Breast epithelium (tissue), 4 donors: ENCODE results near the gene KCND2. TPM values are rescaled to one million over a fixed set of nuclear protein-coding genes. Genes with fewer than 3 reads are reported as not detected.

Experiments
- DNase-seq, 2 donors: peaks; one replicate each; pipeline ENCODE4 v3.0.0-alpha.2; 2019; ENCODE audit warnings: low spot score in 2 of 2
- H3K27ac ChIP-seq, 2 donors: fragments of 200-600 bp; sonication (generic) in 1 of 2; one replicate each; pipeline ENCODE4 v1.5.1; 2016 to 2019; ENCODE audit warnings: mild to moderate bottlenecking in 1 of 2
- H3K27me3 ChIP-seq, 2 donors: fragments of 200-600 bp; sonication (generic) in 1 of 2; one replicate each; pipeline versions ENCODE4 v1.5.1 to v1.6.0; 2017 to 2019; ENCODE audit warnings: control low read depth in 1 of 2, mild to moderate bottlenecking in 1 of 2
- H3K36me3 ChIP-seq: fragments of 200-600 bp; one replicate; pipeline ENCODE4 v1.5.1; 2019
- H3K4me1 ChIP-seq, 2 donors: fragments of 200-600 bp; sonication (generic); one replicate each; pipeline ENCODE4 v1.5.1; 2016 to 2019; ENCODE audit warnings: control low read depth in 1 of 2
- H3K4me3 ChIP-seq, 3 donors: fragments of 200-600 bp; sonication (generic); 1 replicate in 2 of 3; 2 replicates in 1 of 3; pipeline ENCODE4 v1.5.1; 2016 to 2019; ENCODE audit warnings: mild to moderate bottlenecking in 3 of 3, moderate library complexity in 2 of 3
- H3K9me3 ChIP-seq, 2 donors: fragments of 200-600 bp; sonication (generic) in 1 of 2; one replicate each; pipeline ENCODE4 v1.5.1; 2016 to 2019; ENCODE audit warnings: control low read depth in 1 of 2
- CTCF ChIP-seq, 3 donors: fragments of 450-650 bp; IDR thresholded peaks; one replicate each; pipeline ENCODE4 v1.5.1; 2016 to 2017; ENCODE audit warnings: antibody characterized with exemption in 3 of 3, mild to moderate bottlenecking in 3 of 3, moderate library complexity in 3 of 3
- POLR2A ChIP-seq: fragments of 450-650 bp; IDR thresholded peaks from one replicate; pipeline ENCODE4 v1.6.1; 2016; ENCODE audit warnings: antibody characterized with exemption, mild to moderate bottlenecking, moderate library complexity
- POLR2AphosphoS5 ChIP-seq, 3 donors: sonication (generic); formaldehyde crosslinking; IDR thresholded peaks; one replicate each; pipeline ENCODE4 v1.6.1; 2017; ENCODE audit warnings: antibody characterized with exemption in 3 of 3
- intact Hi-C: fragments of 100-400 bp; cut with DNase I; formaldehyde crosslinking; loops from one replicate; pipeline ENCODE4 v1.15.1; 2023; ENCODE audit warnings: low total_unique reads
- total RNA-seq, 3 donors: library from RNA; depleted of rRNA; stranded (reverse); fragments of >200 nt; gene quantifications; one replicate each; pipeline ENCODE4 v1.1.0, GENCODE V29; 2016

KCND2 gene
- total RNA-seq, 3 donors from 2014 or later, result 1.9 to 3.6 (median 2.6) TPM

- no peak for DNase-seq
- H3K4me1 ChIP-seq, result no peaks in the 10 kb centered on the region
- no peak overlapping the region for H3K27ac ChIP-seq
- intact Hi-C loops, result no loop called here
- no peaks in the 10 kb centered on the region for H3K27me3 ChIP-seq
- H3K9me3 ChIP-seq, result no peaks in the 10 kb centered on the region
- no peak overlapping the region for H3K4me3 ChIP-seq
- no peak for TF ChIP-seq POLR2A
- no peak for TF ChIP-seq CTCF (IDR thresholded peaks at IDR 0.05)
- TF ChIP-seq POLR2AphosphoS5 (IDR thresholded peaks at IDR 0.05), result no peak
- peaks cover 3% of the 10 kb centered on the region for H3K36me3 ChIP-seq
Observed at GRCh38 chr7:120404042-120404441, 131.1 kb downstream of the KCND2 start.

- TF ChIP-seq CTCF (IDR thresholded peaks at IDR 0.05) (no peak), POLR2AphosphoS5 (IDR thresholded peaks at IDR 0.05) (no peak), POLR2A (no peak)
- H3K27ac ChIP-seq, result no peak overlapping the region
- DNase-seq, result no peak
- H3K4me3 ChIP-seq, result no peak overlapping the region
- no peaks in the 10 kb centered on the region for H3K27me3 ChIP-seq
- H3K36me3 ChIP-seq, result peaks cover 3% of the 10 kb centered on the region
- no peaks in the 10 kb centered on the region for H3K9me3 ChIP-seq
- intact Hi-C loops, result no loop called here
- no peaks in the 10 kb centered on the region for H3K4me1 ChIP-seq
Observed at GRCh38 chr7:120405652-120406051, 132.7 kb downstream of the KCND2 start.

GRCh38 chr7:120407010-120407409 is 134.0 kb downstream of the KCND2 start:
- Histone ChIP-seq H3K27ac (no peak overlapping the region), H3K9me3 (no peaks in the 10 kb centered on the region), H3K27me3 (no peaks in the 10 kb centered on the region), H3K4me1 (no peaks in the 10 kb centered on the region), H3K36me3 (peaks cover 3% of the 10 kb centered on the region), H3K4me3 (no peak overlapping the region)
- DNase-seq, result no peak
- TF ChIP-seq POLR2AphosphoS5 (IDR thresholded peaks at IDR 0.05) (no peak), POLR2A (no peak), CTCF (IDR thresholded peaks at IDR 0.05) (no peak)
- intact Hi-C loops, result no loop called here

GRCh38 chr7:120412139-120413050 is 139.4 kb downstream of the KCND2 start:
- intact Hi-C loops, result no loop called here
- Histone ChIP-seq H3K4me1 (no peaks in the 10 kb centered on the region), H3K36me3 (no peaks in the 10 kb centered on the region), H3K4me3 (no peak overlapping the region), H3K27me3 (no peaks in the 10 kb centered on the region), H3K9me3 (no peaks in the 10 kb centered on the region), H3K27ac (no peak overlapping the region)
- DNase-seq, result no peak
- TF ChIP-seq POLR2AphosphoS5 (IDR thresholded peaks at IDR 0.05) (no peak), POLR2A (no peak), CTCF (IDR thresholded peaks at IDR 0.05) (no peak)

- TF ChIP-seq POLR2AphosphoS5 (IDR thresholded peaks at IDR 0.05) (no peak), POLR2A (no peak), CTCF (IDR thresholded peaks at IDR 0.05) (no peak)
- no peaks in the 10 kb centered on the region for H3K9me3 ChIP-seq
- no peak for DNase-seq
- no peaks in the 10 kb centered on the region for H3K27me3 ChIP-seq
- intact Hi-C loops, result no loop called here
- no peak overlapping the region for H3K27ac ChIP-seq
- H3K4me1 ChIP-seq, result no peaks in the 10 kb centered on the region
- H3K4me3 ChIP-seq, result no peak overlapping the region
- H3K36me3 ChIP-seq, result no peaks in the 10 kb centered on the region
Observed at GRCh38 chr7:120413164-120413563, 140.2 kb downstream of the KCND2 start.
